VCaP (cell line): ENCODE measurements around the gene SPHKAP.

Source experiments
- H3K27ac ChIP-seq: fragments of 450-650 bp; 2 replicates; pipeline ENCODE4 v1.5.1; 2017
- TF ChIP-seq, protein P1 (sequence below): fragments of 450-650 bp; conservative IDR thresholded peaks from 2 replicates; pipeline ENCODE4 v1.5.1; 2017; ENCODE audit warnings: mild to moderate bottlenecking, moderate library complexity

The SPHKAP gene

DNA sequence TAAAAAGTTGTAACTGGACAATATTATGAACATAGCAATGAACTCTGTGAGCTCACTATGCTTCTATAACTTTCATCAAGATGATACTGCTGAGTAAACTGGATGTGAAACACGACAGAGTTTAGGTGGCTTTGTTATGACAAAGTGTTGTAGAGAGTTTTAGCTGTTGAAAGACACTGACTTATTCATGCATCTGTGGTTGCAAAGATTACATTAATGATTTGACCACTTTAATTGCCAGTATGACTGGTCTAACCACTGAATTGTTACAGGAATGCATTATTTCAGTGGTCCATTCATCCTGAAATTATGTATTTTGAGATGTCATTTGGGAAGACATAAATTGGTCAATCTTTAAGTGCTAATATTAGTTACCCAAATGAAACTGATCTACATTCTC, 117.9 kb downstream of the SPHKAP start:
- TF ChIP-seq, protein P1, sequence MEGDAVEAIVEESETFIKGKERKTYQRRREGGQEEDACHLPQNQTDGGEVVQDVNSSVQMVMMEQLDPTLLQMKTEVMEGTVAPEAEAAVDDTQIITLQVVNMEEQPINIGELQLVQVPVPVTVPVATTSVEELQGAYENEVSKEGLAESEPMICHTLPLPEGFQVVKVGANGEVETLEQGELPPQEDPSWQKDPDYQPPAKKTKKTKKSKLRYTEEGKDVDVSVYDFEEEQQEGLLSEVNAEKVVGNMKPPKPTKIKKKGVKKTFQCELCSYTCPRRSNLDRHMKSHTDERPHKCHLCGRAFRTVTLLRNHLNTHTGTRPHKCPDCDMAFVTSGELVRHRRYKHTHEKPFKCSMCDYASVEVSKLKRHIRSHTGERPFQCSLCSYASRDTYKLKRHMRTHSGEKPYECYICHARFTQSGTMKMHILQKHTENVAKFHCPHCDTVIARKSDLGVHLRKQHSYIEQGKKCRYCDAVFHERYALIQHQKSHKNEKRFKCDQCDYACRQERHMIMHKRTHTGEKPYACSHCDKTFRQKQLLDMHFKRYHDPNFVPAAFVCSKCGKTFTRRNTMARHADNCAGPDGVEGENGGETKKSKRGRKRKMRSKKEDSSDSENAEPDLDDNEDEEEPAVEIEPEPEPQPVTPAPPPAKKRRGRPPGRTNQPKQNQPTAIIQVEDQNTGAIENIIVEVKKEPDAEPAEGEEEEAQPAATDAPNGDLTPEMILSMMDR: no peak
- no peak overlapping the region for H3K27ac ChIP-seq

DNA sequence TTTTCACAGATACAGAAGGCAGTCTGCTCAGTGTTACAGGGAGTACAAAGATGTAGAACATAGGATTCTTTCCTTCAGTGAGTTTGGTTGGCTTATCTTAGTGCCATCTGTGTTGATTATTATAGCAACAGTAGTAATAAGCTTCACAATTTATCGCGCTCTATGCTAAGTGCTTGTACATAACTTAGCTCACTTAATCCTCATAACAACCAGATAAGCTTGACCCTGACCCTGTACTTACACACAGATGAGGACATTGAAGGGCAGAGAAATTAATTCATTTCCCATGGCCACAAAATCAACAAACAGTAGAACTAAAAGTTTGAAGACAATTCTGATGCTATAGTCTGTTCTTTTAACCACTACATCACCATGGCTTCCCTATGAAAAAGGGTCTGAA, 121.8 kb downstream of the SPHKAP start:
- TF ChIP-seq, protein P1: no peak
- H3K27ac ChIP-seq: no peak overlapping the region

DNA sequence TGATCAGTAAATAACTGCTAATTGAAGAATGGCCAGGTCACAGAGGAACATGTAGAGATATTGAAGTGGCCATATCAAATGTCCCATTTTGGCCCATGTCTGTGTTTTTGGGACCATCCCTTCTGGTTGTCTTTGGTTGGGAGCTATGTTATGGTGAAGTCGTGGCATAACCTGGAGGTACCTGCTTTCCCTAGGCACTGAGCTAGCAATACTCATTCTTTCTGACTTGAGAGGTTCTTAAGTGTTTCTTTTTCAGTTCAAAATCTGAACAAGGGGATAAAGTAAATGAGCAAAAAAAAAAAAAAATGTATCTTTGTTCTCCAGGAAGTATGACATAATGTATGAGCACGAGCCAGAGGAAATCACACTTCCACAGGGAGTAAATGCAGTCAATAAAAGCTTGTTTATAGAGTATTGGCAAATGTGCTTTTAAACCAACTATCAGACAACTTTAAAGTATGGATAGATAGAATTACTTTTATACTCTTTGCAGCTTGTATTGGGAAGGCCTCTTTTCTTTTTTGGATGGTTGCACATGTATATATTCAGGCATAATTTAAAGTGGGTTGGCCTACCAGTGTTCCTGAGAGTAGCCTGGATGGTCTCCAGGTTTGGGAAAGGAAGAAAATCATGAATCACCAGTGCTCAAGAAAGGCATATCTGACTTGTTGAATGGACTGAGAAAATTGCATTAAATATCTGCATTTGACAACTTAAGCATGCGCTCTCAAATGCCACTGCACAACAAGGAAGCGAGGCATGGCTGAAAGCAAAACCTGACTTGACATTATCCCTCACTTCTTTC, 125.0 kb downstream of the SPHKAP start:
- TF ChIP-seq, protein P1: no peak
- H3K27ac ChIP-seq: no peak overlapping the region

DNA sequence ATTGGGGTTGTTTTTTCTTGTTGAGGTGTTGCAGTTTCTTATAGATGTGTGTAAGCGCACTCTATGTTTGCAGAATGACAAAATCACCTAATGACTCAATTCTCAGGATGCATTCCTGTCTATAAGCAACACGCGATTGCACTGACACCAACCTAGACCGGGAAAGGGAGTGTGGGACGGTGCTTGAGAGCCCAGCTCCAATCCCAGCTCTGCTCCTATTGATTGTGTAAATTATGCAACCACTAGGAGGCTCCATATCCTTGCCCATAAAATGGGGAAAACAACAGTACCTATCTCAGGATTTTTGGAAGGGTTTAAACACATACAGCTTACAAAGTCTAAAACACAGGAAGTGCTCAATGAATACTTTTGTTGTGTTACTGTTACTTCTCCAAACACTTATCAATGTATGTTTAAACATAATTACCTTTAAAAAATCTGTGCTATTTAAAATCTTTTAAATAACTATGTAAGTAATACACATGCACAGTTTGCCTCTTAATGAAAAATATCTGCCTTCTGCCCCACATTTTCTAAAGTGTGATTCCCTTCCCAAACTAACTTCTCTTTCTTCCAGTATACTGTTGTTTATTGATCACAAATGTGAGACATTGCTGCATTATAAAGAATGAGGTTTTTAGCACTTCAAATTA, 132.5 kb downstream of the SPHKAP start:
- TF ChIP-seq, protein P1: peak; percentile 73

DNA sequence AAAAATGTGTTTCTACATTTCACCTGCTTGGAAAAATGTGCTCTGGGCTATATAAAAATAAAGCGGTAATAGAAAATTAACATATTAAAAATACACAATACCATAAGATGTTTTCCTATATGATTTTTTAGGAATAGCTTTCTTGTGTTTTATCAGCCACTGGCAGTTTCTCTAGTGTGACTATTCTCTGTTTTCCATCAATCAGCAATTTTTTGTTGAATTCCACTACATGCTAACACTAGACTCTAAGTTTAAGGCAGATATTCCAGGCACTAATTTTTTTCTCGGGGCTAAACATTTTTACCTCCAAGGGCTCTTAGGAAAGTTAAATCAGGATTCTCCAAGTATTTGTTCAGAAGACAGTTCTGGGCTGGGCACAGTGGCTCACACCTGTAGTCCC, 140.5 kb downstream of the SPHKAP start:
- no peak overlapping the region for H3K27ac ChIP-seq
- TF ChIP-seq, protein P1: no peak

More for the DNA sequence above, 132.5 kb downstream of the SPHKAP start:
- H3K27ac ChIP-seq: no peak overlapping the region

DNA sequence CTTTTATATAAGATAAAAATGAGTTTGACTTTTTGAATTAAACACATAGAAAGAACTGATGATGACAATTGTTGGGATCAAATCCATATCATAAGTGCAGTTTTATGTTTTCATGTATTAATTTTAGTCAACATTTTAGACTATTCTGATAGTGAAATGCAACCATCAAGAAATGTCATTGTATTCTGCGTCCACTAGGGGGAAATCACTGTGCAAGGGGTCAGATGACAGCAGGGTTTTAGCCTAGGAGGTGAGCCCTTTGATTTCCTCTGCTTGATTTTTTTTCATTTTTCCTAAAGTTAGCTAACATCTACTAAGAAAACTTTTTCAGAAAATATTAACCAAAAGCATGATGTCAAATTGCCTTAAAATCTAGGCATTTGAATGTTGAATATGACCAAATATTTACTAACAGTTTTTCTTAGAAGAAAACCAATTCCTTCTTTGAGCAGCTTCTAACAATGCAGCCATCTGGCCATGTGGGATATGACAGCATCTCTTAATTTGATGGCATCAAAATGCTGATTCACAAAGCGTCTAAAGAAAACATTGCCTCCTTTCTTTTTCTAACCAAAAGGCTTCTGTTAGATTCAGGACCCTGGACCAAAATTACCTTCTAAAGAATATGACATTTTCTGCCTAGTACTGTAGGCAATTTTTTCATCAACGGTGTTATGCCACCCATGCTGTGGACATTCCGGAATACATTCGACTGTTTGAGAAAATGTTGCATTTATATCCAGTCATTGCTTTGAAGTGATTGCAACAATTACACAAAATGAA, 141.5 kb downstream of the SPHKAP start:
- no peak overlapping the region for H3K27ac ChIP-seq
- TF ChIP-seq, protein P1: peak; percentile 82

DNA sequence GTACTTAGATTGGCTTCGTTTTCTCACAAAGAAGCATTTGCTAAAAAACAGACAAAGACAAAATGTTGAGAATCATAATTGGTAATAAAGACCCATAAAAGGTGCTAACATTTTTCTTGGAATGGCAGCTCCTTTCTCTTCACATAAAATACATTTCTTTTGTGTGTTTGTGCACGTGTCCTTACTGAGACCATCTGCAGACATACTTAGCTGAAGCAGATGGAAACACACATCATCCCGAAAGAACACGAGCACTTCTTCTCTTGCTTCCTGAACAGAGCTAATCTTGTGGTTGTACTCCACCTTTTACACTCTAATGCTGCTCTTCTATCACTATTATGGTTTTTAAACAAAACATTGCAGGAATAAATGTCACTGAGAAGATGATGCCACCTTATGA, 142.5 kb downstream of the SPHKAP start:
- no peak overlapping the region for H3K27ac ChIP-seq
- TF ChIP-seq, protein P1: no peak
